NT2/D1 (cell line): ENCODE measurements around the gene ZNF581.

ENCODE experiments used
- SUZ12 ChIP-seq: IDR thresholded peaks from 2 replicates; pipeline ENCODE4 v1.6.1; 2011; ENCODE audit not compliant: insufficient read length, insufficient read depth; ENCODE audit errors: extremely low read depth
- YY1 ChIP-seq: IDR thresholded peaks from 2 replicates; pipeline ENCODE4 v1.6.1; 2011; ENCODE audit not compliant: insufficient read length, insufficient read depth

- no peak for TF ChIP-seq YY1
- TF ChIP-seq SUZ12 = no peak
Observed at GRCh38 chr19:55632463-55632834, 11.0 kb upstream of the ZNF581 start.
